IMR-90 (cell line): ENCODE results near the gene KRTAP6-3. TPM values are rescaled to one million over a fixed set of nuclear protein-coding genes. Genes with fewer than 3 reads are reported as not detected.

ENCODE experiments used
- ATAC-seq: fragments of 200-7000 bp; cut with Tn5 transposase; 2 replicates; pipeline ENCODE4 v1.9.1; 2020; ENCODE audit warnings: low read depth, mild to moderate bottlenecking, moderate library complexity
- BruUV-seq: library from RNA; stranded (reverse); fragments of 400-500 nt; replicated peaks from 2 replicates; lab custom pipeline; 2021; lab: Mats Ljungman, UMichigan
- CTCF ChIA-PET: fragments of 300-600 bp; formaldehyde crosslinking; extraction: SDS; loops from one replicate; lab custom pipeline; 2021; ENCODE audit warnings: antibody characterized with exemption; lab: Yijun Ruan, JAX
- POLR2A ChIA-PET: fragments of 300-600 bp; sonication (Branson Sonifier 250); formaldehyde crosslinking; loops from one replicate; lab custom pipeline; 2022; ENCODE audit warnings: antibody characterized with exemption; ENCODE audit not compliant: unreplicated experiment; lab: Charles Lee
- DNase-seq: peaks from one replicate; pipeline ENCODE4 v3.0.0; 2013
- H2AFZ ChIP-seq: replicated peaks from 2 replicates; pipeline ENCODE3; 2013; ENCODE audit warnings: low read length, mild to moderate bottlenecking; ENCODE audit not compliant: poor library complexity
- H2AK5ac ChIP-seq: 2 replicates; pipeline ENCODE4 v1.6.1; 2013; ENCODE audit warnings: low read depth, low read length, inconsistent platforms
- H2AK9ac ChIP-seq: replicated peaks from 2 replicates; pipeline ENCODE3; 2013; ENCODE audit warnings: mild to moderate bottlenecking, low read depth, low read length, moderate library complexity; ENCODE audit not compliant: poor library complexity
- H2BK120ac ChIP-seq: 2 replicates; pipeline ENCODE4 v1.6.1; 2013; ENCODE audit warnings: low read depth, low read length, inconsistent platforms
- H2BK15ac ChIP-seq: 3 replicates; pipeline ENCODE4 v1.6.1; 2013; ENCODE audit warnings: low read depth, low read length, inconsistent platforms
- H2BK20ac ChIP-seq: 2 replicates; pipeline ENCODE4 v1.6.1; 2013; ENCODE audit warnings: low read depth, mild to moderate bottlenecking, inconsistent platforms, low read length, moderate library complexity
- H2BK5ac ChIP-seq: 2 replicates; pipeline ENCODE4 v1.6.1; 2013; ENCODE audit warnings: mild to moderate bottlenecking, low read depth, low read length, inconsistent platforms; ENCODE audit not compliant: poor library complexity, severe bottlenecking
- H3K14ac ChIP-seq: replicated peaks from 2 replicates; pipeline ENCODE4 v1.6.1; 2013; ENCODE audit warnings: low read depth, low read length, inconsistent platforms
- H3K18ac ChIP-seq: 2 replicates; pipeline ENCODE4 v1.6.1; 2013; ENCODE audit warnings: low read depth, low read length, control low read depth
- H3K23ac ChIP-seq: 2 replicates; pipeline ENCODE4 v1.6.1; 2013; ENCODE audit warnings: low read depth, low read length, inconsistent platforms
- H3K27ac ChIP-seq: 2 replicates; pipeline ENCODE4 v1.5.1; 2013; ENCODE audit warnings: mild to moderate bottlenecking, control low read depth, low read length; ENCODE audit not compliant: insufficient read depth
- H3K27me3 ChIP-seq: 2 replicates; pipeline ENCODE4 v1.6.1; 2013; ENCODE audit warnings: low read length; ENCODE audit not compliant: control insufficient read depth, insufficient read depth
- H3K36me3 ChIP-seq: 2 replicates; pipeline ENCODE4 v1.6.1; 2013; ENCODE audit warnings: low read length, mixed read lengths; ENCODE audit not compliant: control insufficient read depth, insufficient read depth
- H3K4ac ChIP-seq: 2 replicates; pipeline ENCODE4 v1.6.1; 2013; ENCODE audit warnings: low read depth, low read length, inconsistent platforms
- H3K4me1 ChIP-seq: 2 replicates; pipeline ENCODE4 v1.6.1; 2013; ENCODE audit warnings: low read length, mixed read lengths; ENCODE audit not compliant: control insufficient read depth, insufficient read depth
- H3K4me2 ChIP-seq: 2 replicates; pipeline ENCODE4 v1.6.1; 2013; ENCODE audit warnings: low read depth, mild to moderate bottlenecking, control low read depth, low read length, moderate library complexity
- H3K4me3 ChIP-seq: 2 replicates; pipeline ENCODE4 v1.5.1; 2013; ENCODE audit warnings: low read depth, mild to moderate bottlenecking, control low read depth, low read length, moderate library complexity; ENCODE audit not compliant: insufficient read depth
- H3K56ac ChIP-seq: 2 replicates; pipeline ENCODE4 v1.6.1; 2013; ENCODE audit warnings: low read length, inconsistent platforms; ENCODE audit not compliant: insufficient read depth; ENCODE audit errors: extremely low read depth
- H3K79me1 ChIP-seq, 2 experiments: 2 replicates each; pipeline ENCODE4 v1.6.1; 2013; ENCODE audit warnings: low read length in 2 of 2, inconsistent platforms in 1 of 2, low read depth in 1 of 2
- H3K9ac ChIP-seq: 2 replicates; pipeline ENCODE4 v1.6.1; 2013; ENCODE audit warnings: low read depth, low read length, control low read depth
- H3K9me1 ChIP-seq: 2 replicates; pipeline ENCODE4 v1.6.1; 2013; ENCODE audit warnings: low read length, inconsistent platforms; ENCODE audit not compliant: insufficient read depth
- H3K9me3 ChIP-seq: 2 replicates; pipeline ENCODE4 v1.6.1; 2013; ENCODE audit warnings: low read length; ENCODE audit not compliant: control insufficient read depth, insufficient read depth
- H4K20me1 ChIP-seq: 2 replicates; pipeline ENCODE4 v1.6.1; 2013; ENCODE audit warnings: low read length, inconsistent platforms; ENCODE audit not compliant: insufficient read depth
- H4K5ac ChIP-seq: 2 replicates; pipeline ENCODE4 v1.6.1; 2013; ENCODE audit warnings: mild to moderate bottlenecking, low read depth, low read length, control low read depth
- H4K8ac ChIP-seq, 2 experiments: 2 replicates each; pipeline ENCODE4 v1.6.1; 2013; ENCODE audit warnings: low read depth in 2 of 2, low read length in 2 of 2, control low read depth in 1 of 2, inconsistent platforms in 1 of 2
- H4K91ac ChIP-seq: 2 replicates; pipeline ENCODE4 v1.6.1; 2013; ENCODE audit warnings: low read depth, low read length, inconsistent platforms; ENCODE audit not compliant: insufficient read depth
- BHLHE40 ChIP-seq: fragments of 150-350 bp; IDR thresholded peaks from 2 replicates; pipeline ENCODE4 v1.6.1; 2016; ENCODE audit warnings: mild to moderate bottlenecking, low read depth, low read length
- CEBPB ChIP-seq: IDR thresholded peaks from 2 replicates; pipeline ENCODE4 v1.6.1; 2012; ENCODE audit warnings: low read depth, low read length, improper control_type of control experiment
- CHD1 ChIP-seq: IDR thresholded peaks from 2 replicates; pipeline ENCODE4 v1.6.1; 2012; ENCODE audit warnings: low read depth, low read length, improper control_type of control experiment
- CTCF ChIP-seq: conservative IDR thresholded peaks from 2 replicates; pipeline ENCODE4 v1.5.1; 2012; ENCODE audit warnings: mild to moderate bottlenecking, low read depth, low read length, improper control_type of control experiment
- ELK1 ChIP-seq: fragments of 150-350 bp; IDR thresholded peaks from 2 replicates; pipeline ENCODE4 v1.6.1; 2016; ENCODE audit warnings: low read depth, mild to moderate bottlenecking, low read length, moderate library complexity, borderline replicate concordance
- FOS ChIP-seq: fragments of 150-350 bp; IDR thresholded peaks from 2 replicates; pipeline ENCODE4 v1.6.1; 2016; ENCODE audit warnings: low read depth, low read length
- MAFK ChIP-seq: IDR thresholded peaks from 2 replicates; pipeline ENCODE4 v1.6.1; 2012; ENCODE audit warnings: low read depth, low read length, improper control_type of control experiment
- MAZ ChIP-seq: IDR thresholded peaks from 2 replicates; pipeline ENCODE4 v1.6.1; 2012; ENCODE audit warnings: low read depth, mild to moderate bottlenecking, low read length, improper control_type of control experiment, moderate library complexity, borderline replicate concordance
- MXI1 ChIP-seq: IDR thresholded peaks from 2 replicates; pipeline ENCODE4 v1.6.1; 2012; ENCODE audit warnings: low read depth, mild to moderate bottlenecking, low read length, moderate library complexity, borderline replicate concordance
- NFE2L2 ChIP-seq: fragments of 150-350 bp; IDR thresholded peaks from 2 replicates; pipeline ENCODE4 v1.6.1; 2016; ENCODE audit warnings: low read depth, mild to moderate bottlenecking, low read length
- POLR2A ChIP-seq: IDR thresholded peaks from 2 replicates; pipeline ENCODE4 v1.6.1; 2012; ENCODE audit warnings: mild to moderate bottlenecking, low read depth, low read length
- RAD21 ChIP-seq: IDR thresholded peaks from 2 replicates; pipeline ENCODE4 v1.6.1; 2012; ENCODE audit warnings: low read length, improper control_type of control experiment
- RCOR1 ChIP-seq: IDR thresholded peaks from 2 replicates; pipeline ENCODE4 v1.6.1; 2012; ENCODE audit warnings: mild to moderate bottlenecking, low read length, improper control_type of control experiment; ENCODE audit not compliant: insufficient replicate concordance
- RFX5 ChIP-seq: IDR thresholded peaks from 2 replicates; pipeline ENCODE4 v1.8.0; 2012; ENCODE audit warnings: low read depth, mild to moderate bottlenecking, low read length, moderate library complexity
- SMC3 ChIP-seq: fragments of 150-350 bp; IDR thresholded peaks from 2 replicates; pipeline ENCODE4 v1.6.1; 2016; ENCODE audit warnings: low read depth, mild to moderate bottlenecking, antibody characterized with exemption, low read length, moderate library complexity
- USF2 ChIP-seq: fragments of 150-350 bp; IDR thresholded peaks from 2 replicates; pipeline ENCODE4 v1.6.1; 2017; ENCODE audit warnings: mild to moderate bottlenecking, antibody characterized with exemption, low read length, low read depth
- WGBS, 2 experiments: methylation state at CpG; one replicate each; pipeline versions ENCODE4 v1.1.5 to v1.1.7; 2013; ENCODE audit warnings: missing lambda C conversion rate in 2 of 2; ENCODE audit not compliant: insufficient read length in 1 of 2; ENCODE audit errors: extremely low coverage in 2 of 2; 5-methylcytosine and 5-hydroxymethylcytosine counted together
- dilution Hi-C: fragments of 300-500 bp; cut with HindIII; formaldehyde crosslinking; loops from one replicate; pipeline ENCODE4 v1.14.3; 2018; ENCODE audit warnings: low sequenced_read_pairs; ENCODE audit not compliant: unreplicated experiment
- in situ Hi-C: fragments of 300-500 bp; cut with MboI; formaldehyde crosslinking; loops from 3 replicates; pipeline ENCODE4 v1.14.3; 2019; ENCODE audit warnings: low sequenced_read_pairs, inconsistent platforms, mixed read lengths
- intact Hi-C: fragments of 100-400 bp; cut with micrococcal nuclease; formaldehyde crosslinking; loops from 2 replicates; pipeline ENCODE4 v1.10.0; 2022
- polyA plus RNA-seq, 3 experiments: library from polyadenylated mRNA; depleted of rRNA; stranded (reverse); fragments of >200 nt; gene quantifications; 2 replicates each; pipeline ENCODE4 v1.2.3, GENCODE V29; 2012; ENCODE audit warnings: low replicate concordance in 1 of 3
- total RNA-seq: library from RNA; depleted of rRNA; stranded (reverse); fragments of >200 nt; gene quantifications from 2 replicates; pipeline ENCODE4 v1.2.3, GENCODE V29; 2012

The KRTAP6-3 gene
- total and polyA plus RNA-seq, 2 of the 4 experiments (the other 2 are of a cell fraction): not detected

GRCh38 chr21:30625449-30626165 lies 33.4 kb downstream of the KRTAP6-3 start:
- H3K27me3 ChIP-seq: no peaks in the 10 kb centered on the region
- H2BK5ac ChIP-seq: no peak overlapping the region
- H3K79me1 ChIP-seq: no peaks in the 10 kb centered on the region
- no peak overlapping the region for H4K8ac ChIP-seq
- DNase-seq (no peak), ATAC-seq (no peak)
- H4K20me1 ChIP-seq: no peaks in the 10 kb centered on the region
- H2BK120ac ChIP-seq: no peak overlapping the region
- dilution Hi-C loops (no loop called here), intact Hi-C loops (no loop called here), in situ Hi-C loops (no loop called here)
- no peak overlapping the region for H4K91ac ChIP-seq
- H3K4me2 ChIP-seq: no peak overlapping the region
- no peak overlapping the region for H2BK15ac ChIP-seq
- H3K9ac ChIP-seq: no peak overlapping the region
- ChIA-PET POLR2A (no interaction called here), CTCF (no interaction called here)
- H3K56ac ChIP-seq: no peak overlapping the region
- H3K23ac ChIP-seq: no peak overlapping the region
- 21% methylated on average over 2 of the region's 4 CpGs; no CpG with 5 or more reads in 1 of the 2 experiments for WGBS, 2 experiments
- H3K9me3 ChIP-seq: peaks cover 19% of the 10 kb centered on the region
- no peak overlapping the region for H3K4ac ChIP-seq
- H2AFZ ChIP-seq: no peak overlapping the region
- H2BK20ac ChIP-seq: no peak overlapping the region
- no peak for TF ChIP-seq RAD21
- no peak for TF ChIP-seq SMC3
- no peak for TF ChIP-seq RCOR1
- no peak for TF ChIP-seq CTCF
- no peak for TF ChIP-seq ELK1
- no peak for TF ChIP-seq CEBPB
- TF ChIP-seq CHD1: no peak
- no peak for TF ChIP-seq BHLHE40
- TF ChIP-seq USF2: no peak
- no peak for TF ChIP-seq POLR2A
- TF ChIP-seq MAFK: no peak
- no peak for TF ChIP-seq FOS
- no peak for TF ChIP-seq MAZ
- TF ChIP-seq MXI1: no peak
- no peak for TF ChIP-seq NFE2L2
- TF ChIP-seq RFX5: no peak
- H3K36me3 ChIP-seq: no peaks in the 10 kb centered on the region
- no peak overlapping the region for H2AK5ac ChIP-seq
- no peak overlapping the region for H3K14ac ChIP-seq
- no peaks in the 10 kb centered on the region for H3K9me1 ChIP-seq
- H2AK9ac ChIP-seq: no peak overlapping the region
- no peaks in the 10 kb centered on the region for H3K4me1 ChIP-seq
- no TSS peak for BruUV-seq
- no peak overlapping the region for H3K18ac ChIP-seq
- H3K27ac ChIP-seq: no peak overlapping the region
- H3K4me3 ChIP-seq: no peak overlapping the region
- no peak overlapping the region for H4K5ac ChIP-seq
